Left ventricle myocardium inferior (tissue), 1 donor: ENCODE results near the gene RAP1A. TPM values are rescaled to one million over a fixed set of nuclear protein-coding genes. Genes with fewer than 3 reads are reported as not detected.
"Not testable (repeated sequence)": the region's sequence is repeated elsewhere in the genome, so short reads cannot be mapped to it uniquely, and the experiment has no call there.

ENCODE experiments used
- DNase-seq: peaks from one replicate; pipeline ENCODE4 v3.0.0-alpha.2; 2020
- H3K27ac ChIP-seq: fragments of 200-600 bp; replicated peaks from 2 replicates; pipeline ENCODE4 v1.8.0; 2021
- H3K27me3 ChIP-seq: fragments of 200-600 bp; 2 replicates; pipeline ENCODE4 v1.8.0; 2021; ENCODE audit warnings: low read depth
- H3K36me3 ChIP-seq: fragments of 200-600 bp; 2 replicates; pipeline ENCODE4 v1.8.0; 2021
- H3K4me1 ChIP-seq: fragments of 200-600 bp; 2 replicates; pipeline ENCODE4 v1.8.0; 2021
- H3K4me3 ChIP-seq: fragments of 200-600 bp; 2 replicates; pipeline ENCODE4 v1.8.0; 2021; ENCODE audit warnings: mild to moderate bottlenecking, moderate library complexity
- H3K9me3 ChIP-seq: fragments of 200-600 bp; replicated peaks from 2 replicates; pipeline ENCODE4 v1.8.0; 2021
- intact Hi-C: fragments of 100-400 bp; cut with micrococcal nuclease; formaldehyde crosslinking; loops from one replicate; pipeline ENCODE4 v1.11.0; 2022
- total RNA-seq: library from RNA; stranded (reverse); fragmentation: NEBNext Ultra II Directional; extraction: Animal tissue kit (Norgen Biotek cat#: 25700); gene quantifications from one replicate; pipeline ENCODE4 v1.2.1, GENCODE V29; 2021
- TF ChIP-seq, protein P1 (sequence below): fragments of 200-600 bp; IDR thresholded peaks from 2 replicates; pipeline ENCODE4 v1.8.0; 2021; ENCODE audit warnings: antibody characterized with exemption, mild to moderate bottlenecking, borderline replicate concordance
- donor health status: DM: no; HTN: yes; CAD: no; lungs with severe emphysema.

RAP1A gene
- total RNA-seq, 1 donor from 2014 or later: 112 TPM

DNA sequence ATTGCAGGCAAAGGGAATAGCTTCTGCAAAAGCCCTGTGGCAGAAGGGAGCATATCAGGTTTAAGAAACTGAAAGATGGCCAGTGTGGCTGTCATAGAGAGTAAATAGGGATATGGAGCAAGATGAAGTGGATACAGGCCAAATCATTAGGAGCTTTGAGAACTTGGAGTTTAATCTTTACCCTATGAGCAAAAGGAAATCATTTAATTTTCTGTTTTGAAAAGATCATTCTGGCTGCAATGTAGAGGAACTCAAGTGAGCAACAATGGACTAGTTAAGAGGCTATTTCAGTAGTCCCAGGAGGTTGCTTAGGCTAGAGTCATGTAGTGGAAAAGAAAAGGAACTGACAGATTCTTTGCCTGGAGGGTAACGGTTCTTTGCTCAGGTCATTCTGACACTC, 47.2 kb downstream of the RAP1A start:
- TF ChIP-seq, protein P1, sequence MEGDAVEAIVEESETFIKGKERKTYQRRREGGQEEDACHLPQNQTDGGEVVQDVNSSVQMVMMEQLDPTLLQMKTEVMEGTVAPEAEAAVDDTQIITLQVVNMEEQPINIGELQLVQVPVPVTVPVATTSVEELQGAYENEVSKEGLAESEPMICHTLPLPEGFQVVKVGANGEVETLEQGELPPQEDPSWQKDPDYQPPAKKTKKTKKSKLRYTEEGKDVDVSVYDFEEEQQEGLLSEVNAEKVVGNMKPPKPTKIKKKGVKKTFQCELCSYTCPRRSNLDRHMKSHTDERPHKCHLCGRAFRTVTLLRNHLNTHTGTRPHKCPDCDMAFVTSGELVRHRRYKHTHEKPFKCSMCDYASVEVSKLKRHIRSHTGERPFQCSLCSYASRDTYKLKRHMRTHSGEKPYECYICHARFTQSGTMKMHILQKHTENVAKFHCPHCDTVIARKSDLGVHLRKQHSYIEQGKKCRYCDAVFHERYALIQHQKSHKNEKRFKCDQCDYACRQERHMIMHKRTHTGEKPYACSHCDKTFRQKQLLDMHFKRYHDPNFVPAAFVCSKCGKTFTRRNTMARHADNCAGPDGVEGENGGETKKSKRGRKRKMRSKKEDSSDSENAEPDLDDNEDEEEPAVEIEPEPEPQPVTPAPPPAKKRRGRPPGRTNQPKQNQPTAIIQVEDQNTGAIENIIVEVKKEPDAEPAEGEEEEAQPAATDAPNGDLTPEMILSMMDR: no peak
- no peaks in the 10 kb centered on the region for H3K9me3 ChIP-seq
- H3K4me1 ChIP-seq: peaks cover 75% of the 10 kb centered on the region
- H3K27me3 ChIP-seq: no peaks in the 10 kb centered on the region
- H3K4me3 ChIP-seq: no peak overlapping the region
- no peaks in the 10 kb centered on the region for H3K36me3 ChIP-seq
- intact Hi-C loops: no loop called here
- peak overlapping the region; percentile 32 for H3K27ac ChIP-seq
- no peak for DNase-seq

DNA sequence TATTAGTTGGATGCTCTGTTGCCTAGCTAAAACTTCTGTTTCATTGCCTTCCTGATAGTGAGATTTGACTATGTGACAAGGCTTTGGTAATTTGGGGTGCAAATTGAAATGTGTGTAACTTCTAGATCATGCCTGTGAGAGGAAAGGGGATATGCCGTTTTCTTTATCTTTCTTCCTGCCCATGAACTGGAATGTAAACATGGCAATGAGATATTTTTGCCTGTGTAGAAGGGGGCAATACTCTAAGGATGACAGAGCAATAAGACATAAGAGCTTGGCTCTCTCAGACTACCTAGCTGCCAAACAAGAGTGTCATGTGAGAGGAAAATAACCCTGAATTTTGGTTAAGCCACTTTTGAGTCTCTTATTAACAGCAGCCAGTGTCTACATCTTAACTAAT, 49.7 kb downstream of the RAP1A start:
- Histone ChIP-seq H3K27ac (no peak overlapping the region), H3K4me1 (peaks cover 89% of the 10 kb centered on the region), H3K4me3 (no peak overlapping the region), H3K36me3 (no peaks in the 10 kb centered on the region), H3K27me3 (no peaks in the 10 kb centered on the region), H3K9me3 (no peaks in the 10 kb centered on the region)
- no peak for DNase-seq
- TF ChIP-seq, protein P1: no peak
- intact Hi-C loops: no loop called here

DNA sequence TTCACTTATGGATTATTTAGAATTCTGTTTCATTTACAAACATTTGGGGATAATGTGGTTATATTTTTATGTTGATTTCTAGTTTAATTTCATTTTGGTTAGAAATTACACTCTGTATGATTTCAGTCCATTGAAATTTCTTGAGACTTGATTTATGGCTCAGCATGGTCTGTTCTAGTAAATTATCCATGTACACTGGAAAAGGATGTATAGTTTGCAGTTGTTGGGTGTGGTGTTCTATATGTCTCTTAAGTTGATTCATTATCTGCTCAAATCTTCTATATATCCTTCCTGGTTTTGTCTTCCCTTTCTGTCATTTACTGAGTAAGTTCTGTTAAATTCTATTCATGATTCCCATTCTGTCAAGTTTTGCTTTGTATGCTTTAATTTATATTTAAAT, 52.3 kb downstream of the RAP1A start:
- DNase-seq: no peak
- TF ChIP-seq, protein P1: no peak
- H3K4me3 ChIP-seq: no peak overlapping the region
- peaks cover 3% of the 10 kb centered on the region for H3K36me3 ChIP-seq
- H3K27ac ChIP-seq: no peak overlapping the region
- no peaks in the 10 kb centered on the region for H3K27me3 ChIP-seq
- intact Hi-C loops: no loop called here
- H3K4me1 ChIP-seq: peaks cover 66% of the 10 kb centered on the region
- H3K9me3 ChIP-seq: no peaks in the 10 kb centered on the region

DNA sequence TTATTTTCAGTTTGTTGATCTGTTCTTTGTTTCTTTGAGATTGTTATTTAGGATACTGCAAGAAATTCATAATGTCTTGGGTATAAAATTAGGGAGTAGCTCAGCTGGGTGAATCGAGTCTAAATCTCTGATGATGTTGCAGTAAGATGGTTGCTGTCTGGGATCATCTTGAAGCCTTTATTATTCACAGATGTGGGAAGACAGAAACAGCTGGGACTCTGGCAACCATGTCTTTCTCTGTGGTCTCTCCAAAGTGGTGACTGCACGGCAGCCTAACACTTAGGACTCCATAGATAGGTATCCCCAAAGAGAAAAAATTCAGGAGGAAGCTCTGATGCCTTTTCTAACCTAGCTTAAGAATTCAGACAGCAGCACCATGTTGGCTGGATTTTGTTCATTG, 52.7 kb downstream of the RAP1A start:
- H3K27ac ChIP-seq: no peak overlapping the region
- H3K36me3 ChIP-seq: peaks cover 8% of the 10 kb centered on the region
- no peak for DNase-seq
- H3K27me3 ChIP-seq: no peaks in the 10 kb centered on the region
- peaks cover 61% of the 10 kb centered on the region for H3K4me1 ChIP-seq
- intact Hi-C loops: no loop called here
- TF ChIP-seq, protein P1: no peak
- H3K9me3 ChIP-seq: no peaks in the 10 kb centered on the region
- H3K4me3 ChIP-seq: no peak overlapping the region

DNA sequence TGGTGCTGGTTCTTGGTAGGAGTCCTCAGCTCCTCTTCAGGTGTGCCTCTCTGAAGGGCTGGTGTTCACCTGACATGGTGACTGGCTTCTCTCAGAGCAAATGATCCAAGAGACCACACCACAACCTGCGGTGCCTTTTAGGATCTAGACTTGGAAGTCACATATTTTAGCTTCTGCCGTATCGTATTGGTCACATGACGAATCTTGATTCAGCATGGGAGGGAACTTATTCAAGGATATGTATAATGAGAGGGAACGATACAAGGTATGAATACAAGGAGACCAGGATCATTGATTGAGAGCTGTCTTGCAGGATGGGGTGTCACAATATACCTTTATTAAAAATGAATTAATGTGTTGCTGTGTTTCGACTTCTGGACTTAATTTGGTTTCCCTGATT, 58.0 kb downstream of the RAP1A start:
- no peak overlapping the region for H3K4me3 ChIP-seq
- H3K27me3 ChIP-seq: no peaks in the 10 kb centered on the region
- H3K36me3 ChIP-seq: peaks cover 29% of the 10 kb centered on the region
- peaks cover 9% of the 10 kb centered on the region for H3K9me3 ChIP-seq
- peaks cover 19% of the 10 kb centered on the region for H3K4me1 ChIP-seq
- intact Hi-C loops: no loop called here
- TF ChIP-seq, protein P1: no peak
- no peak overlapping the region for H3K27ac ChIP-seq
- DNase-seq: no peak

DNA sequence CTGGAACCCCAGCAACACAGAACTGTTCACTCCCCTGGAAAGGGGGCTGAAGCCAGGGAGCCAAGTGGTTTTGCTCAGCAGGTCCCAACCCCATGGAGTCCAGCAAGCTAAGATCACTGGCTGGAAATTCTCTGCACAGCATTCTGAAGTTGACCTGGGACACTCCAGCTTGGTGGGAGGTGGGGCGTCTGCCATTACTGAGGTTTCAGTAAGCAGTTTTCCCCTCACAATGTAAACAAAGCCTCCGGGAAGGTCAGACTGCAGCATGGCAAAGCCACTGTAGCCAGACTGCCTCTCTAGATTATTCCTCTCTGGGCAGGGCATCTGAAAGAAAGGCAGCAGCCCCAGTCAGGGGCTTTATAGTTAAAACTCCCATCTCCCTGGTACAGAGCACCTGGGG, 60.0 kb downstream of the RAP1A start:
- H3K27me3 ChIP-seq: no peaks in the 10 kb centered on the region
- H3K36me3 ChIP-seq: peaks cover 29% of the 10 kb centered on the region
- no peak for DNase-seq
- H3K9me3 ChIP-seq: peaks cover 25% of the 10 kb centered on the region
- intact Hi-C loops: no loop called here
- H3K4me1 ChIP-seq: peaks cover 5% of the 10 kb centered on the region
- TF ChIP-seq, protein P1: no peak
- no peak overlapping the region for H3K27ac ChIP-seq
- no peak overlapping the region for H3K4me3 ChIP-seq

DNA sequence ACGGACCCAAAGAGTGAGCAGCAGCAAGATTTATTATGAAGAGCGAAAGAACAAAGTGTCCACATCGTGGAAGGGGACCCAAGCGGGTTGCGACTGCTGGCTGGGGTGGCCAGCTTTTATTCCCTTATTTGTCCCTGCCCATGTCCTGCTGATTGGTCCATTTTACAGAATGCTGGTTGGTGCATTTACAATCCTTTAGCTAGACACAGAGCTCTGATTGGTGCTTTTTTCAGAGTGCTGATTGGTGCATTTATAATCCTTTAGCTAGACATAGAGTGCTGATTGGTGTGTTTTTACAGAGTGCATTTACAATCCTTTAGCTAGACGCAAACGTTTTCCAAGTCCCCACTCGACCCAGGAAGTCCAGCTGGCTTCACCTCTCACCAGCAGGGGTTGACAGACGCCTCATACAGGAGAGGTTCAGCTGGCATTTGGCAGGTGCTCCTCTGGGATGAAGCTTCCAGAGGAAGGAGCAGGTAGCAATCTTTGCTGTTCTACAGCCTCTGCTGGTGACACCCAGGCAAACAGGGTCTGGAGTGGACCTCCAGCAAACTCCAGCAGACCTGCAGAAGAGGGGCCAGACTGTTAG, 60.7 kb downstream of the RAP1A start:
- H3K27me3 ChIP-seq, H3K4me1 ChIP-seq, H3K27ac ChIP-seq, DNase-seq, H3K4me3 ChIP-seq, intact Hi-C loops: not testable (repeated sequence)
- peaks cover 29% of the 10 kb centered on the region for H3K36me3 ChIP-seq
- peaks cover 32% of the 10 kb centered on the region for H3K9me3 ChIP-seq

DNA sequence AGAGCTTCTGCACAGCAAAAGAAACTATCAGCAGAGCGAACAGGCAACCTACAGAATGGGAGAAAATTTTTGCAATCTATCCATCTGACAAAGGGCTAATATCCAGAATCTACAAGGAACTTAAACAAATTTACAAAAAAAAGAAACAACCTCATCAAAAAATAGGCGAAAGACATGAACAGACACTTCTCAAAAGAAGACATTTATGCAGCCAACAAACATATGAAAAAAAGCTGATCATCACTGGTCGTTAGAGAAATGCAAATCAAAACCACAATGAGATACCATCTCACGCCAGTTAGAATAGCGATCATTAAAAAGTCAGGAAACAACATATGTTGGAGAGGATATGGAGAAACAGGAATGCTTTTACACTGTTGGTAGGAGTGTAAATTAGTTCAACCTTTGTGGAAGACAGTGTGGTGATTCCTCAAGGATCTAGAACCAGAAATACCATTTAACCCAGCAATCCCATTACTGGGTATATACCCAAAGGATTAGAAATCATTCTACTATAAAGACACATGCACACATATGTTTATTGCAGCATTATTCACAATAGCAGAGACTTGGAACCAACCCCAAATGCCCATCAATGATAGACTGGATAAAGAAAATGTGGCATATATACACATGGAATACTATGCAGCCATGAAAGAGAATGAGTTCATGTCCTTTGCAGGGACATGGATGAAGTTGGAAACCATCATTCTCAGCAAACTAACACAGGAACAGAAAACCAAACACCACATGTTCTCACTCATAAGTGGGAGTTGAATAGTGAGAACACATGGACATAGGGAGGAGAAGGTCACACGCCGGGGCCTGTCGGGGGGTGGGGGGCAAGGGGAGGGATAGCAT, 65.9 kb downstream of the RAP1A start:
- H3K27ac ChIP-seq, H3K36me3 ChIP-seq, DNase-seq, intact Hi-C loops, H3K4me3 ChIP-seq, H3K27me3 ChIP-seq: not testable (repeated sequence)
- peaks cover 15% of the 10 kb centered on the region for H3K4me1 ChIP-seq
- peaks cover 35% of the 10 kb centered on the region for H3K9me3 ChIP-seq
